NAMALWA (cell line): ENCODE data around the gene CERS1.

ENCODE experiments used
- DNase-seq: peaks from one replicate; pipeline ENCODE4 v3.0.0-alpha.2; 2015; ENCODE audit warnings: low spot score

Gene CERS1, protein sequence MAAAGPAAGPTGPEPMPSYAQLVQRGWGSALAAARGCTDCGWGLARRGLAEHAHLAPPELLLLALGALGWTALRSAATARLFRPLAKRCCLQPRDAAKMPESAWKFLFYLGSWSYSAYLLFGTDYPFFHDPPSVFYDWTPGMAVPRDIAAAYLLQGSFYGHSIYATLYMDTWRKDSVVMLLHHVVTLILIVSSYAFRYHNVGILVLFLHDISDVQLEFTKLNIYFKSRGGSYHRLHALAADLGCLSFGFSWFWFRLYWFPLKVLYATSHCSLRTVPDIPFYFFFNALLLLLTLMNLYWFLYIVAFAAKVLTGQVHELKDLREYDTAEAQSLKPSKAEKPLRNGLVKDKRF

DNA sequence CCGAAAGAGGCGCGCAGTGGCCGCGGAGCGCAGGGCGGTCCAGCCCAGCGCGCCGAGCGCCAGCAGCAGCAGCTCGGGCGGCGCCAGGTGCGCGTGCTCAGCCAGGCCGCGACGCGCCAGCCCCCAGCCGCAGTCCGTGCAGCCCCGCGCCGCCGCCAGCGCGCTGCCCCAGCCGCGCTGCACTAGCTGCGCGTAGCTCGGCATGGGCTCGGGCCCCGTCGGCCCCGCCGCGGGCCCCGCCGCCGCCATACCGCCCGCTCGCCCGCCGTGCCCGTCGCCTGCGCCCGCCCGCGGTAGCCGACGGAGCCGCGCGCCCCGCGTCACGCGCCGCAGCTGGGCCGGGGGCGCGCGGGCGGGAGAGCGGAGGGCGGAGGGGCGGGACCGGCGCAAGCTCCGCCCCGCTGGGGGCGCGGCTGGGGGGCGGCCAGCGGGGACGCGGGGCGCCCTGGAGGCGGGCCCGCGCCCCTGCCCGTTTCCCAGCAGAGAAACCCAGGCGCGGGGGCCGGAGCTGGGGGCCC is at the start of gene CERS1:
CERS1 (minus strand) TSS at position 335 of the 518 bp plus-strand sequence; CDS start at position 249, 86 bp downstream.
- no peak for DNase-seq

DNA sequence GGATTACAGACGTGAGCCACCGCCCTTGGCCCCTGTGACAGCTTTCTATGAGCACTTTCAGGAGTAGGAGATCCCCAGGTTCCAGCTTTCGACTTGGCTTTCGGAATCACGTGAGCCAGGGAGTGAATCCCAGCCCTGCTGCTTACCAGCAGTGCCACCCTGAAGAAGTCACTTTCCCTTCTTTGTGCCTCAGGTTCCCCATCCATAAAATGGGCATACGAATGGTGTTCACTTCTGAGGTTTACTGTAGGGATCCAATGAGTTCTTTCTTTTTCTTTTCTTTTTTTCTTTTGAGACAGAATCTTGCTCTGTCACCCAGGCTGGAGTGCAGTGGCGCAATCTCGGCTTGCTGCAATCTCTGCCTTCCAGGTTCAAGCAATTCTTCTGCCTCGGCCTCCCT is 49.3 kb upstream of the CERS1 start:
- no peak for DNase-seq

DNA sequence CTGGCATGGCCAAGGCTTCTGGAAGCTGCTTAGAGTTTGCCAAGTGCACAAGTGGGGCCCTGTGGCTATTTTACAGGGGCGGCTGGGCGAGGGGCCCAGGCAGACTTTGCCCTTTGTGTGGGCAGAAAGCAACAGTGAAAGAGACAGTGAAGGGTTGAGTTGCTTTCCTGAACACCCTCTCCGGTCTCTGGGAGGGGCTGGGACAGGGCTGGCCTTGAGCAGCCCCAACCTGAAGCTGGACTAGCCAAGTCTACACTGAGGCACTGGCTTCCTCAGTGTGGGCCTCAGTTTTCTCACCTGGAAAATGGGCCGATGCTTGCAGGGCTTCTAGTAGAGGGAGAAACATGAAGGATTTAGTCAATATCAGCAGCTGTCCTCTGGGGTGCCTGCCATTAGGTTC is 47.5 kb upstream of the CERS1 start:
- DNase-seq, result no peak

GRCh38 chr19:18942692-18943091 is 46.7 kb upstream of the CERS1 start:
- DNase-seq, result no peak

DNA sequence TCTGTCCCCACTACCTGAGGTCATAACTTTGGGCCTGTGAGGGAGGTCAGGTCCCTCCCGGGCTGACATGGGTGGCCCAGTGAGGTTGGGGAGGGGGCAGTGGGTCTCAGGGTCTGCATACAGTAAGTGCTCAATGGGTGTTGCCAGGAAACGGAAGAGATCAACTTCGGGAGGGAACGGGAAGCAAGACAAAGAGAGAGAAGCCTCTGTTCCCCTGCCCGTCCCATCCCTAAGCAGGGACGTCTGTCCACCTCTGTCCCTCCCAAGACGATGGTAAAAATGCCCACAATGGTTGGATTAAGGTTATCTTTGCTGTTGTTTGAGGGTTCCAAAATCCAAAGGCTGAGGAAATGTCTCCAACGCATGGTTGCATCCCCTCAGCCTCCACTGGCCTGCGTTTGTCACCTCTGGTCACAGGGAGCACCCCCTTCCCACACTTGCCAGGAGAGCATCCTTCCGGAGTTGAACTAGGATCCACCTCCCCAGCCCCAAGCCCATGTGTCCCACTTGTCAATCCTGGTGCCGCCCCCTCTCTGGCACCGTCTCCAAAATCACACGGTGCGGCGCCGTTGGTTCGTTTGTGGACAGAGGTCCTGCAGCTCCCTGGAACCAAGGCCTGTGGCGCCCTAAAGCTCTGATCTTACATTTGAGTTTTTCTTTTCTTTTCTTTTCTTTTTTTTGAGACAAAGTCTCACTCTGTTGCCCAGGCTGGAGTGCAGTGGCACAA is 45.8 kb upstream of the CERS1 start:
- no peak for DNase-seq

- peak; percentile 44 for DNase-seq
These were observed 45.0 kb upstream of the CERS1 start, which contains the start of gene HOMER3 for GRCh38 chr19:18940769-18941627. HOMER3 (minus strand) TSS chr19:18941217; CDS start chr19:18938982, 2,235 bp downstream.

- no peak for DNase-seq
These were observed 44.2 kb upstream of the CERS1 start for GRCh38 chr19:18939922-18940768.

DNA sequence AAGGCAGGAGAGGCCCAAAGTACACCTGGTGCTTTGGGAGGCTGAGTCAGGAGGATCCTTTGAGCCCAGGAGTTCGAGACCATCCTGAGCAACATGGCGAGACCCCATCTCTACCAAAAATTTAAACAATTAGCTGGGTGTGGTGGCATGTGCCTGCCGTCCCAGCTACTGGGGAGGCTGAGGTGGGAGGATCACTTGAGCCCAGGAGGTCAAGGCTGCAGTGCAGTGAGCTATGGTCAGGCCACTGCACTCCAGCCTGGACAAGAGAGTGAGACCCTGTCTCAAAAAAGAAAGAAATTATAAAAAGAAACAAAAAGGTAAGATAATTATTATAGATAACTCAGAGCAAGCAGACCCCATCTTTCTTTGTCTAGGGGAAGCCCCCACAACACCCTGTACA is 43.2 kb upstream of the CERS1 start:
- DNase-seq, result no peak

- DNase-seq, result no peak
These were observed 37.3 kb upstream of the CERS1 start for GRCh38 chr19:18933297-18933696.

DNA sequence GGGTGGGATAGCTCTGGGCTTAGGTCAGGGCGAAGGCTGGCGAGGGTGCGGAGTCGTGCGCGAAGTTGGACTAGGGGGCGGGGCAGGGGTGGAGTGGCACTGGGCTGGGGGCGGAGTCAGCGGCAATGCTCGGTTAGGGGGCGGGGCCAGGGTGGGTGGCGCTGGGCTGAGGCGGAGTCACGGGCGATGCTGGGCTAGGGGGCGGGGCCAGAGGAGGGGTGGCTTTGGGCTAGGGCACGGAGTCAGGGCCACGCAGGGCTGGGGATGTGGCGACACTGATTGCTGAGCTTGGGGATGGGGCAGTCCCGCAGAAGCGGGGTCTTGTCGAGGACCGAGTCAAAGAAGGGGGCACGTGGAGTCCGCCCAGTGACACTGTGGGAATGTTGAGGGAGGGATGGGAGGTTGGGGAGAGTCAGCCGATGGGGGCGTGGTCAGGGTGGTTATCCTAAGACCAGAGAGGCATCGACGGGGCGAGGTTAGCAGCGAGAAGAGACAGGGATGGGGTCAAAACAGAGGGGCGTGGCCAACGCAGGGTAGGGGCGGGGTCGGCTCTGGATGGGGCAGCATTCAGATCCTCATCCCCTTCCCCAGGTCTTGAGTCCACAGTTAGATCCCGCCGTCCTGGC is 36.4 kb upstream of the CERS1 start:
- DNase-seq, result peak; percentile 84

- DNase-seq, result no peak
These were observed 35.6 kb upstream of the CERS1 start for GRCh38 chr19:18931316-18932162.

DNA sequence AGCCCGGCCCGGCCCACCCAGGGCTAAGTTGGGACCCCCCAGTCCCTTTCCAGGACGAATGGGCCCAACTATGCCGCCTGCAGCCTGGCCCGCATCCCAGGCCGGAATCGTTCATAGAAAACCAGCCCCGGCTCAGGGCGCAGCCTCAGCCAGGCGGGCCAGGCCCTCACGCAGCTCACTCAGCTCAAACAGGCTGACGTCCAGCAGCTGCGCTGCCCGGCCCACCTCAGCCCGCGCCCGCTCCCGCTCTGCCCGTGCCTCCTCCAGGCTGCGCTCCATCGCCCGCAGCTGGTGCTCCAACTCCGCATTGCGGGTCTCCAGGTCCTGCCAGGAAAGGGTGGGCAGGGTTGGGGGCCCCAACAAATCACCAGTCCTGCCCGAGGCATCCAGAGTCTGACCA is 33.4 kb upstream of the CERS1 start:
- DNase-seq, result no peak

DNA sequence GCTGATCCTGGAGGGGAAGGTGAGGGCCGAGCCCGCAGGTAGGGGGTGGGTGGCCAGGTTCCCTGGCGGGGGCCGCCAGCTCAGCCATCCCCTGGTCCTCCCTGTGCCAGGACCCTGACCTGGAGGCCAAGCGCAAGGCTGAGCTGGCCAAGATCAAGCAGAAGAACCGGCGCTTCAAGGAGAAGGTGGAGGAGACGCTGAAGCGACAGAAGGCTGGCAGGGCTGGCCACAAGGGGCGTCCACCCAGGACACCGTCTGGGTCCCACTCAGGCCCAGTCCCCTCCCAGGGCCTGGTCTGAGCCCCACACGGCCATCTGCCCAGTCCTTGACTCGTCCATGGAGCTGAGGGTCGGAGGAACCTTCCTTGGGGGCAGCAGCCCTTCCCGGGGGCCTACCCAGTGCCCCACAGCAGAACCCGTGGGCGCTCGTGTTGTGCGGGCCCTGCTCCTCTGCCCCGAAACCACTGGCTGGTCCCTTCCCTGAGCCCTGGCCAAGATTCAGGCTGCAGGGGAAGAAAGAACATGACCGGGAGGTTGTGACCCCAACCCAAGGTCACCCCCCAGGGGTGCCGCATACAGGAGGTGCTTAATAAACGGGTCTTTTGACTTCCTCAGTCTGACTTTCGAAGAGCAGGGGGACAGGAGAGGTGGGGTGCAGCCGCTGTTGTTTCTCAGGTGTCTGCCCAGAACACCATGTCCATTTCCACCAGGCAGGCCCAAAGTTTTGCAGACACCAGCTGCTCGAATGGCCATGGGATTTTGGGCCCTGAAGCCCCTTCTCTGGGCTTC is 32.3 kb upstream of the CERS1 start:
- no peak for DNase-seq

GRCh38 chr19:18924684-18925213 is 28.8 kb upstream of the CERS1 start:
- no peak for DNase-seq

DNA sequence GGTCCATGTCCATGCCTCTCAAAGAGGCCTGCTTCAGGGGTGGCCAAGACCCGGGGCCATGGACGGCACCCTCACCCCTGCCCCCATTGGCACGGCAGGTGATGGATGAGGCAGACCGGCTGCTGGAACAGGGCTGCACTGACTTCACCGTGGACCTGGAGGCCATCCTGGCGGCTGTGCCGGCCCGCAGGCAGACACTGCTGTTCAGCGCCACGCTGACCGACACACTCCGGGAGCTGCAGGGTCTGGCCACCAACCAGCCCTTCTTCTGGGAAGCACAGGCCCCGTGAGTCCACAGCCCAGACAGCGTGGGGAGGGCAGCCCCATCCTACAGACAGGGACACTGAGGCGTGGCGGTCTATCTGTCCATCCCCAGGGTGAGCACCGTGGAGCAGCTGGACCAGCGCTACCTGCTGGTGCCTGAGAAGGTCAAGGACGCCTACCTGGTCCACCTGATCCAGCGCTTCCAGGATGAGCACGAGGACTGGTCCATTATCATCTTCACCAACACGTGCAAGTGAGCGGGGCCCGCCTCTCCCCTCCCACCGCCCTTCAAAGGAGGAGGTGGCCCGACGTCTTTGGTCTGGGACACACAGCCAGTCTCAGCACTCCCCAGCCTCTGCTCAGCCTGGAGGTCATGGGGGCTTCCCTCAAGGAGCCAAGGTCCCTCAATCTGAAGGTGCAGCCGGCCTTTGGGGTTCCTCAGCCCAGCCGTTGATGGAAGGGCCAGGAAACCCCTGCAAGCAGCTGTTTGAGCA is 26.4 kb upstream of the CERS1 start:
- no peak for DNase-seq

- DNase-seq, result no peak
These were observed 25.6 kb upstream of the CERS1 start for GRCh38 chr19:18921593-18921992.

DNA sequence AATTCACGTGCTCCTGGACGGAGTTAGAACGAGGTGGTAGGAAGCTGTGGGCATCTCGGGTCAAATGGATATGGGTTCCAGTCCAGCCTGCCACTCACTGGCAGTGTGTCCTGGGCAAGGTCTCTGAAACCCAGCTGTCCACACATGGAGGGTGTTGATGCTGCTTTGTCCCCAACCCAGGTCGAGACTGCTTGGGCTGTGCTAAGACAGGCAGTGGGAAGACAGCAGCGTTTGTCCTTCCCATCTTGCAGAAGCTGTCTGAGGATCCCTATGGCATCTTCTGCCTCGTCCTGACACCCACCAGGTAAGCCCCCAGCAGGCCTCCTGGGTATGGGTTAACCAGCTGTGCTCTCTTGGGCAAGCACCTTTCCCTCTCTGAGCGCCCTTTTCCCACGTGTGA is 24.4 kb upstream of the CERS1 start:
- no peak for DNase-seq

GRCh38 chr19:18919900-18920214 is 23.9 kb upstream of the CERS1 start:
- no peak for DNase-seq
